NCI-H1417 (cell line): ENCODE results near the gene FUBP3.
A peak's percentile ranks its signal among the peaks of the same experiment; 100 is the strongest.

Experiments
- DNase-seq, 3 experiments: peaks; one replicate each; lab custom pipeline; 2025; lab: John Stamatoyannopoulos, UW

FUBP3 gene

DNA sequence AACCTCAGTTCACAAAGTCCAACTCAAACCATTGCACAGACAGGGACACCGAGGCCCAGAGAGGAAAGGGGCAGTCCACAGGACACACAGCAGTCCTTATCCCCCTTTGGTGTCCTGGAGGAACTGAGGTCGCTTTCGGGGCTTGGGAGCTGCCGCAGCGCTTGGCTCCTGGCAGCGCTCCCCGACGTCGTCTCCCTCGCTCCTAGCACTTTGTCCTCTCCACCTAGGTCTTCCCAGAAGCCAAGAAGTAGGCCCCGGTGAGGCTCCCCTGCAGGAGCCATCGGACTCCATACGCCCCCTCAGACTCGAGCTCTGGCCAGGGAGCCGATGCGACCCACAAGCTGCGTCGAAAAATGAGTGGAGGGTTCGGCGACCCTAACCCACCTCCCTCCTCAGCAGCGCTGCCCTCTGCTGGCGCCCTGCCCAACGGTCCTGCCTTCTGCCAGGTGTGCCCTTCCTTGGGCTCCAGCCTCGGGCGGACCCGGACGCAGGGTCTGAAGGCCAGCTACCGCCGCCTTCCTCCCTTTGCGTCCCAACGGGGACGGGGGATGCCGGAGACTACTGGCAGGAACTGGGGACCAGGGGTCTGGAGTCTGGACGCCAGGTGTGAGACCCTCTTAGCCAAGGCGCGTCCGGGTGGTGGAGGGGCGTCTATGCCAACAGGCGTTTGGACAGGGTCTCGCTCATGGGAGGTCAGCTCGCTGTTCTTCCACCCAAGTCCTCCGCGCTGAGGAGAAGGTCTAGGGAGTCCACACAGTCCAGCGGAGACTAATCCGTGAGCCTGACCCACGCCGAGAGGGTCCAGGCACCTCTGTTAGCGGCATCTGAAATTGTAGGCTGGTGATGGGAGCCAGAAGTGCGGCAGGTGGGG lies 83.0 kb downstream of the FUBP3 start:
- peak in 1 of 3 experiments; percentile 31 for DNase-seq

DNA sequence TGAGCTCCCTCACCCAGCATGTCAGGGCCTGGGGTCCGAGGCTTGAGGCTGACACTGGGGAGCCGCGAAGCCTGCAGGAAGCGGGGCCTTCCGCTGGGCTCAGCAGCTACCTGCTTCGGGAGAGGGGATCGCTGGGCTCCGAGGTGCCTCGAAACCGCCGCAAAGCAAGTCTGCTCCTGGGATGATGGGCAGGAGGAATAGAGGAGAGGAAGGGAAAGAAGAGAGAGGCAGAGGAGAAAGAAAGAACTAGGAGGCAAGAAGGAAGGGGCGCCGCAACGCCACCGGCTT lies 83.5 kb downstream of the FUBP3 start:
- peak in 1 of 3 experiments; percentile 43 for DNase-seq

DNA sequence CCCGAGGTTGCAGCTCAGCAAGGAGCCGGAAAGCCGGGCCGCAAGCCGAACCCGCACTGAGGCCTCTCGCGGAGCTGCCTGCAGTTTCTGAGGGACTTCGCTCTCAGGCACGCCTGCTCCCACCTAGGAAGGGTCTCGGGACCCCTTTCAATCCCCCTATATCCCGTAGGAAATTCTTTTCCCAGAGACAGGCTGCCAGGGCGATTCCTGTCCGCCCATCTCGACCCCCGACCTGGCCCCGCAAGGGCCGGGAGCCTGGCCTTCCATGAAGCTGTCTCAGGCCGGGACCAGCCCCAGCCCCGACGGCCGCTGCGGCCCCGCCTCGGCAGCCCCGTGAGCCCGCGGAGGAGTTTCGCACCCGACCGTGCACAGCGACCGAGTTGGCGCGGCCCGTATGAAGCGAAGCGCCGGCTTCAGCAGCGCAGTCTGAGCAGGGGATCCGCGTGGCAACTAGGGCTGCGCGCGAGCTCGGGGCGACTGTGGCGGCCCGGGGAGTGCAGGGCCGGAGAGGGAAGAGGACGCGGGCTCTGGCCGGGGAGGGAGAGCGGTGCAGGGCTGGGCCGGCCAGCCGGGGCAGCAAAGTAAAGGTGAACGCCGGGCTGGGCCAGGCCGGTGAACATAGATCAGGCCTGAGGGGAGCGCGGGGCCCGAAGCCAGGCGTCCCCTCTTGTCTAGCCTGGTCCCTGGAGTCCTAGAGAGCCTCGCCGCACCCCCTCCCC lies 84.0 kb downstream of the FUBP3 start:
- peak in 2 of 3 experiments; percentile 67 for DNase-seq

GRCh38 chr9:130663977-130664250 lies 84.5 kb downstream of the FUBP3 start:
- DNase-seq: peak in 2 of 3 experiments; percentile 67

- peak in 2 of 3 experiments; percentile 57 to 58 for DNase-seq
Observed at GRCh38 chr9:130664251-130665028, 85.1 kb downstream of the FUBP3 start, which contains the start of gene PRDM12. Gene PRDM12 (plus strand): TSS chr9:130664594. CDS start chr9:130664654, 60 bp downstream.

- no peak for DNase-seq
Observed at GRCh38 chr9:130665029-130665430, 85.7 kb downstream of the FUBP3 start.

GRCh38 chr9:130665431-130666392 lies 86.3 kb downstream of the FUBP3 start:
- DNase-seq: peak in 2 of 3 experiments; percentile 25 to 58

- no peak for DNase-seq
Observed at GRCh38 chr9:130666393-130667119, 87.2 kb downstream of the FUBP3 start.

DNA sequence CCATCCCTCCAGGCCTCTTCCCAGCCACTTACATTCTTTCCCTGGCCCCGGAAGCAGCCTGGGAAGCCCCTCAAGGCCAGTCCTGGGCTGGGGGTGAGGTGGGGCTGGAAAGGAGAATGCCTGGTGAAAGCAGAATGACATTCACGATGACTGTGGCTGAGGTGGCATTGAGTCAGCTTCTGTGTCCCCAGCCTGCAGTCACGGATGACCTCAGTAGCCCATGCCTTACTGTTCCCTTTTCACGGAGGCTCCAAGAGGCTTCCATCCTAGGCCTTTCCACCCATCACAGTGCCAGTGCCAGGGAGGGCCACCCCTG lies 87.7 kb downstream of the FUBP3 start:
- DNase-seq: no peak

DNA sequence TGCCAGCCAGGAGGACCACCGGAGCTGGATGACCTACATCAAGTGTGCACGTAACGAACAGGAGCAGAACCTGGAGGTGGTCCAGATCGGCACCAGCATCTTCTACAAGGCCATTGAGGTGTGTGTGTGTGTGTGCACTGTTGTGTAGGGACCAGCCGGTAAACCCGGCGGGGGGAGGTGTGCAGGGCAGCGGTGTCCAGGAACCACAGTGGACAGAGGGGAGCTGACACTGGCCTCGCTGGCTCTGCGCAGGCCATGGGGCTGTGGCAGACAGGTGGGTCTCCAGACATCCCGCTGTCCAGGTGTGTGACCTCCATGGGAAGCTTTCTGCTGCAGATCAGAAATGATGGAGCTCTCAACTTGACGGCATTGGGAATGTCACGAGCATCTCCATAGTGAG lies 88.8 kb downstream of the FUBP3 start:
- no peak for DNase-seq

GRCh38 chr9:130668659-130669058 lies 89.3 kb downstream of the FUBP3 start:
- no peak for DNase-seq

- no peak for DNase-seq
Observed at GRCh38 chr9:130669965-130670364, 90.6 kb downstream of the FUBP3 start.

DNA sequence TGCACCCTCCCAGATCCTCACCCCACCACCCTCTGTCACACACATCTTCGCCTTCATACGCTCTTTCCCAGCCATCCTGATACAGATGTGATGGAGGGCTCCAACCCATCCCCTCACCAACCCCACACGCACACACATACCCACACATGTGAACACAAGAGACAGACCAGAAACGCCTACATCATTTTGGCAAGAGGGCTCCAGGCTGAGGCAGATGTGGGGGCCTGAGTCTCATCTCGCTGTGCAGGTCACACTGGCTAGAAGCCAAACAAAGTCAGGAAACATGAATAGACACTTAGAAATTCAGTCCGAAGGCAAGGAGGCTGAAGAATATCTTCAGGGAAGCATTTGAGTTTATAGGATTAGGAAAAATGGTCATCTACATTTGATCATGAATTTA lies 91.3 kb downstream of the FUBP3 start:
- DNase-seq: no peak

DNA sequence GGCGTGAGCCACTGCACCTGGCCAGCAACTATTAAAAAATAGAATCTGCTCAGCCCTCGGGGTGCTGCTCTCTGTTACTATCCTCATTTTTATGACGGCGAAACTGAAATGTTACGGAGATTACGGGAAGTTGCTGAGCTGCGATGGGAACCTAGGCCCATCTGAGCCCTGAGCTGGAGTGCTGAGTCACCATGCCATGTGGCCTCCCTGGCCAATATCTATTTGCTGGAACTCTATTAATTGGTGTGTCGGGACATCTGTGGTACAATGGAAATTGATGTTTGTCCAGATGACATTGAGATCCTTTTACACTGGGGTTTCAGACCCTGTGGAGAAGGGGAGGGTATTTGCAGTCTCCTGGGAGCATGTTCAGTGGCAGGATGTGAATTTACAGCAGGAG lies 93.1 kb downstream of the FUBP3 start:
- DNase-seq: no peak

DNA sequence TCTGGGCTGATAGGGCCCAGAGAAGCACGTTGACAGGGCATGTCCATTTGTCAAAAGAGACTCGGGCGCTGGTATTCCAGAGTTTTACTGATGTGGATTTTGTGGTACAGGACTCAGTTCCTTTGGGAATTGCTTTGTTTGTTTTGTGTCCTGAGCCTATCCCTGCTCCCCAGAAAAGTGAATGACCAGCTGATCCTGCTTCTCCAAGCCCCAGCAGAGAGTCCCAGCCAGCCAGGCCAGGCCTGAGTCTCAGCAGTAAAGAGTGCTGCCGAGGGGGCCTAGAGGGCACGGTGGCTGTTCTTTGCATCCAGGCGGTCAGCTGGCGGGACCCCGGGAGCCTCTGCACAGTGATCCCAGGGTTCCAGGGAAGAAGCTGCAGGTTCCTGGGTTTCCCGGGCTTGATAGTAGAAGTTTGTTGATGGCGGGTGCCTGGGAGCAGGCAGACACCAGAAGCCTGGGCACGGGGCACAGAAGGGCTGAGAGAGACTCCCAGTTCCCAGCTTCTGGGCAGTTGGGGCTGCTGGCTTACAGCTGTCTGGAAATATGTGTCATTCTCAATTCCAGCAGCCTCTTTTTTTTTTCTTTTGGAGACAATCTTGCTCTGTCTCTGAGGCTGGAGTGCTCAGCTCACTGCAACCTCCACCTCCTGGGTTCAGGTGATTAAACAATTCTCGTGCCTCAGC lies 93.7 kb downstream of the FUBP3 start:
- DNase-seq: no peak

- DNase-seq: no peak
Observed at GRCh38 chr9:130675396-130675795, 96.0 kb downstream of the FUBP3 start.

DNA sequence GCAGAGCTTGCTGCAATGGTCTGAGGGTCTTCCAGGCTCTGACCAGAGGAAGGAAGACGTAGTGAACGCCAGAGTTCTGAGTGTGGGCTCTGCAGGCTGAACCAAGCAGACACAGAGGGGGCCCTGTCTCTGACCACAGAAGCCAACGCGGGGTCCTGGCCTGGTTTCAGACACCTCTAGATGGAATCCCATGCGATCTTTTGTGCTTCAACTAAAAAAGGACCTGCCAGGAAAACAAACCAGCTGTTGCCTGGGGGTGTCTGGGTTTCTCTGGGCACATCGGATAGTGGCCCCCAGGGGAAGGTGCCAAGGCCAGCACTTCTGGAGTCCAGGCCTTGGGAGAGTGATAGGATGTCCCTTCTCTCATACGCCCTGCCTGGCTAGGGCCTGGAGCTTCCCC lies 97.9 kb downstream of the FUBP3 start:
- DNase-seq: no peak

GRCh38 chr9:130680836-130681768 lies 101.7 kb downstream of the FUBP3 start:
- DNase-seq: peak; percentile 72 to 93 (median 90)

- peak in 2 of 3 experiments; percentile 73 to 78 for DNase-seq
Observed at GRCh38 chr9:130681769-130682420, 102.5 kb downstream of the FUBP3 start.
